H9 (cell line): ENCODE data around the gene GRIA1. TPM values are rescaled to one million over a fixed set of nuclear protein-coding genes. Genes with fewer than 3 reads are reported as not detected.

ENCODE experiments used
- DNase-seq: peaks from one replicate; pipeline ENCODE4 v3.0.0-alpha.2; 2017
- H2AFZ ChIP-seq: one replicate; pipeline ENCODE4 v1.6.1; 2013; ENCODE audit warnings: mild to moderate bottlenecking, low read length, control low read depth, moderate library complexity
- H2AK5ac ChIP-seq: 2 replicates; pipeline ENCODE4 v1.6.1; 2013; ENCODE audit warnings: low read length, control low read depth, mixed read lengths; ENCODE audit not compliant: insufficient read length
- H2BK120ac ChIP-seq: one replicate; pipeline ENCODE4 v1.6.1; 2013; ENCODE audit warnings: low read depth, mild to moderate bottlenecking, low read length, control low read depth, inconsistent platforms; ENCODE audit not compliant: poor library complexity, severe bottlenecking
- H2BK12ac ChIP-seq: 2 replicates; pipeline ENCODE4 v1.6.1; 2013; ENCODE audit warnings: low read length, control low read depth, mixed read lengths, low read depth; ENCODE audit not compliant: insufficient read length
- H2BK15ac ChIP-seq: 2 replicates; pipeline ENCODE4 v1.6.1; 2013; ENCODE audit warnings: low read depth, low read length, control low read depth
- H2BK20ac ChIP-seq: one replicate; pipeline ENCODE4 v1.6.1; 2013; ENCODE audit warnings: low read depth, mild to moderate bottlenecking, low read length, control low read depth, inconsistent platforms; ENCODE audit not compliant: poor library complexity, severe bottlenecking
- H2BK5ac ChIP-seq: 2 replicates; pipeline ENCODE4 v1.6.1; 2013; ENCODE audit warnings: low read length, control low read depth, mixed read lengths; ENCODE audit not compliant: insufficient read length
- H3K14ac ChIP-seq: 2 replicates; pipeline ENCODE4 v1.6.1; 2013; ENCODE audit warnings: low read length, control low read depth; ENCODE audit not compliant: insufficient read depth
- H3K18ac ChIP-seq: 2 replicates; pipeline ENCODE4 v1.6.1; 2013; ENCODE audit warnings: low read depth, mild to moderate bottlenecking, mixed read lengths, low read length, control low read depth; ENCODE audit not compliant: insufficient read length
- H3K23ac ChIP-seq: 2 replicates; pipeline ENCODE4 v1.6.1; 2013; ENCODE audit warnings: low read length, control low read depth, mixed read lengths, low read depth; ENCODE audit not compliant: insufficient read length
- H3K23me2 ChIP-seq: 2 replicates; pipeline ENCODE4 v1.6.1; 2013; ENCODE audit warnings: low read depth, mild to moderate bottlenecking, mixed read lengths, low read length, control low read depth; ENCODE audit not compliant: insufficient read length, poor library complexity, severe bottlenecking
- H3K27ac ChIP-seq: 2 replicates; pipeline ENCODE4 v1.5.1; 2013; ENCODE audit warnings: low read length, control low read depth, mixed read lengths, low read depth; ENCODE audit not compliant: insufficient read length
- H3K27me3 ChIP-seq: 2 replicates; pipeline ENCODE4 v1.6.1; 2013; ENCODE audit warnings: low read length, control low read depth, inconsistent platforms; ENCODE audit not compliant: insufficient read depth
- H3K4ac ChIP-seq: 2 replicates; pipeline ENCODE4 v1.6.1; 2013; ENCODE audit warnings: low read depth, mild to moderate bottlenecking, control low read depth, inconsistent platforms, low read length, moderate library complexity
- H3K4me1 ChIP-seq: 2 replicates; pipeline ENCODE4 v1.6.1; 2013; ENCODE audit warnings: low read length, control low read depth, inconsistent platforms; ENCODE audit not compliant: insufficient read depth
- H3K4me2 ChIP-seq: 2 replicates; pipeline ENCODE4 v1.6.1; 2013; ENCODE audit warnings: low read length, control low read depth, mixed read lengths; ENCODE audit not compliant: insufficient read length, insufficient read depth
- H3K56ac ChIP-seq: 2 replicates; pipeline ENCODE4 v1.6.1; 2013; ENCODE audit warnings: low read depth, mild to moderate bottlenecking, mixed read lengths, low read length, control low read depth; ENCODE audit not compliant: insufficient read length
- H3K79me1 ChIP-seq: 2 replicates; pipeline ENCODE4 v1.6.1; 2013; ENCODE audit warnings: low read depth, mild to moderate bottlenecking, moderate library complexity, low read length, control low read depth, inconsistent platforms; ENCODE audit not compliant: insufficient read depth, poor library complexity, severe bottlenecking
- H3K79me2 ChIP-seq: 2 replicates; pipeline ENCODE4 v1.6.1; 2013; ENCODE audit warnings: low read length, control low read depth, inconsistent platforms; ENCODE audit not compliant: insufficient read depth
- H3K9ac ChIP-seq: 2 replicates; pipeline ENCODE4 v1.6.1; 2013; ENCODE audit warnings: low read length, control low read depth, mixed read lengths; ENCODE audit not compliant: insufficient read length; ENCODE audit errors: extremely low read depth
- H3K9me3 ChIP-seq: one replicate; pipeline ENCODE4 v1.6.1; 2013; ENCODE audit warnings: low read depth, low read length, inconsistent platforms; ENCODE audit not compliant: control insufficient read depth
- H3T11ph ChIP-seq: one replicate; pipeline ENCODE4 v1.6.1; 2013; ENCODE audit warnings: mild to moderate bottlenecking, low read length, control low read depth, inconsistent platforms
- H4K20me1 ChIP-seq: one replicate; pipeline ENCODE4 v1.6.1; 2013; ENCODE audit not compliant: control insufficient read depth, insufficient read length, insufficient read depth
- H4K5ac ChIP-seq: 2 replicates; pipeline ENCODE4 v1.6.1; 2013; ENCODE audit warnings: low read depth, mild to moderate bottlenecking, mixed read lengths, low read length, control low read depth; ENCODE audit not compliant: insufficient read length
- H4K8ac ChIP-seq: replicated peaks from 2 replicates; pipeline ENCODE4 v1.6.1; 2013; ENCODE audit warnings: low read length, control low read depth, mixed read lengths, low read depth; ENCODE audit not compliant: insufficient read length
- H4K91ac ChIP-seq: 2 replicates; pipeline ENCODE4 v1.6.1; 2013; ENCODE audit warnings: low read depth, mild to moderate bottlenecking, moderate library complexity, mixed read lengths, low read length, control low read depth; ENCODE audit not compliant: insufficient read length
- H3K27ac Mint-ChIP-seq, 3 experiments: 2 replicates in 2 of 3; 3 replicates in 1 of 3; pipeline ENCODE4 v1.8.0; 2020 to 2021; ENCODE audit warnings: mixed read lengths in 3 of 3, mild to moderate bottlenecking in 1 of 3, moderate library complexity in 1 of 3
- H3K27me3 Mint-ChIP-seq: 2 replicates; pipeline ENCODE4 v1.8.0; 2021; ENCODE audit warnings: low read depth, mild to moderate bottlenecking, moderate library complexity, mixed read lengths
- H3K36me3 Mint-ChIP-seq, 3 experiments: 2 replicates in 2 of 3; 3 replicates in 1 of 3; pipeline ENCODE4 v1.8.0; 2020 to 2021; ENCODE audit warnings: low read depth in 3 of 3, mixed read lengths in 3 of 3; ENCODE audit not compliant: insufficient read depth in 1 of 3
- H3K4me1 Mint-ChIP-seq, 2 experiments: 2 replicates each; pipeline ENCODE4 v1.8.0; 2020; ENCODE audit warnings: mixed read lengths in 2 of 2
- H3K4me3 Mint-ChIP-seq, 2 experiments: 2 replicates in 1 of 2; 3 replicates in 1 of 2; pipeline ENCODE4 v1.8.0; 2020 to 2021; ENCODE audit warnings: mild to moderate bottlenecking in 2 of 2, mixed read lengths in 2 of 2, moderate library complexity in 1 of 2
- H3K9me3 Mint-ChIP-seq, 2 experiments: 2 replicates in 1 of 2; 3 replicates in 1 of 2; pipeline ENCODE4 v1.8.0; 2020; ENCODE audit warnings: mild to moderate bottlenecking in 2 of 2, mixed read lengths in 2 of 2, moderate library complexity in 1 of 2
- CTCF ChIP-seq: fragments of 200-600 bp; sonication (generic); conservative IDR thresholded peaks from 3 replicates; pipeline ENCODE4 v1.8.0; 2021; ENCODE audit warnings: antibody characterized with exemption, mild to moderate bottlenecking
- WGBS: extraction: QIAGEN DNeasy Blood & Tissue Kit; methylation state at CpG from one replicate; pipeline ENCODE4 v1.1.7; 2013; ENCODE audit warnings: missing lambda C conversion rate, low lambda C conversion rate, mixed read lengths; ENCODE audit not compliant: insufficient read length; ENCODE audit errors: extremely low coverage; 5-methylcytosine and 5-hydroxymethylcytosine counted together
- total RNA-seq: library from RNA; stranded (reverse); gene quantifications from 2 replicates; pipeline ENCODE4 v1.2.1, GENCODE V29; 2021

GRIA1 gene
- total RNA-seq, 1 experiment from 2014 or later: 0.52 TPM

GRCh38 chr5:153807801-153808200 is 317.3 kb downstream of the GRIA1 start:
- H2AK5ac ChIP-seq: no peak overlapping the region
- no peak overlapping the region for H3K23ac ChIP-seq
- H3K4me3 Mint-ChIP-seq: no peak overlapping the region
- H3K4me1 Mint-ChIP-seq: no peaks in the 10 kb centered on the region
- no peak overlapping the region for H2BK120ac ChIP-seq
- no peak overlapping the region for H2BK15ac ChIP-seq
- H2BK12ac ChIP-seq: no peak overlapping the region
- no CpG with 5 or more reads among the region's 2 CpGs for WGBS
- no peaks in the 10 kb centered on the region; the same call in 1 of the 2 replicates for H3K27me3 Mint-ChIP-seq
- no peak overlapping the region for H2BK5ac ChIP-seq
- no peak overlapping the region for H3K18ac ChIP-seq
- no peak overlapping the region for H3K14ac ChIP-seq
- no peak overlapping the region; a peak in 1 of 7 replicates for H3K27ac Mint-ChIP-seq
- H4K5ac ChIP-seq: no peak overlapping the region
- no peaks in the 10 kb centered on the region for H4K20me1 ChIP-seq
- no peak for TF ChIP-seq CTCF
- H3K4me2 ChIP-seq: no peak overlapping the region
- H3K79me2 ChIP-seq: no peaks in the 10 kb centered on the region
- H3T11ph ChIP-seq: no peak overlapping the region
- H3K56ac ChIP-seq: no peak overlapping the region
- H2AFZ ChIP-seq: no peak overlapping the region
- H3K4ac ChIP-seq: no peak overlapping the region
- H2BK20ac ChIP-seq: no peak overlapping the region
- no peaks in the 10 kb centered on the region for H3K9me3 ChIP-seq
- no peaks in the 10 kb centered on the region for H3K27me3 ChIP-seq
- no peak for DNase-seq
- no peak overlapping the region for H4K8ac ChIP-seq
- no peaks in the 10 kb centered on the region for H3K4me1 ChIP-seq
- no peaks in the 10 kb centered on the region for H3K79me1 ChIP-seq
- no peaks in the 10 kb centered on the region for H3K36me3 Mint-ChIP-seq
- no peak overlapping the region for H3K27ac ChIP-seq
- no peaks in the 10 kb centered on the region for H3K9me3 Mint-ChIP-seq
- H3K23me2 ChIP-seq: no peaks in the 10 kb centered on the region
- H3K9ac ChIP-seq: no peak overlapping the region
- no peak overlapping the region for H4K91ac ChIP-seq
